Mesangial cell (primary cell): ENCODE results near the gene ZW10. TPM values are rescaled to one million over a fixed set of nuclear protein-coding genes. Genes with fewer than 3 reads are reported as not detected.

Experiments used
- total RNA-seq: library from RNA; depleted of rRNA; stranded (reverse); fragments of >200 nt; gene quantifications from 2 replicates; pipeline ENCODE4 v1.2.3, GENCODE V29; 2015

Gene ZW10, protein sequence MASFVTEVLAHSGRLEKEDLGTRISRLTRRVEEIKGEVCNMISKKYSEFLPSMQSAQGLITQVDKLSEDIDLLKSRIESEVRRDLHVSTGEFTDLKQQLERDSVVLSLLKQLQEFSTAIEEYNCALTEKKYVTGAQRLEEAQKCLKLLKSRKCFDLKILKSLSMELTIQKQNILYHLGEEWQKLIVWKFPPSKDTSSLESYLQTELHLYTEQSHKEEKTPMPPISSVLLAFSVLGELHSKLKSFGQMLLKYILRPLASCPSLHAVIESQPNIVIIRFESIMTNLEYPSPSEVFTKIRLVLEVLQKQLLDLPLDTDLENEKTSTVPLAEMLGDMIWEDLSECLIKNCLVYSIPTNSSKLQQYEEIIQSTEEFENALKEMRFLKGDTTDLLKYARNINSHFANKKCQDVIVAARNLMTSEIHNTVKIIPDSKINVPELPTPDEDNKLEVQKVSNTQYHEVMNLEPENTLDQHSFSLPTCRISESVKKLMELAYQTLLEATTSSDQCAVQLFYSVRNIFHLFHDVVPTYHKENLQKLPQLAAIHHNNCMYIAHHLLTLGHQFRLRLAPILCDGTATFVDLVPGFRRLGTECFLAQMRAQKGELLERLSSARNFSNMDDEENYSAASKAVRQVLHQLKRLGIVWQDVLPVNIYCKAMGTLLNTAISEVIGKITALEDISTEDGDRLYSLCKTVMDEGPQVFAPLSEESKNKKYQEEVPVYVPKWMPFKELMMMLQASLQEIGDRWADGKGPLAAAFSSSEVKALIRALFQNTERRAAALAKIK
- total RNA-seq: 7.9 and 17.4 TPM in 2 replicates

DNA sequence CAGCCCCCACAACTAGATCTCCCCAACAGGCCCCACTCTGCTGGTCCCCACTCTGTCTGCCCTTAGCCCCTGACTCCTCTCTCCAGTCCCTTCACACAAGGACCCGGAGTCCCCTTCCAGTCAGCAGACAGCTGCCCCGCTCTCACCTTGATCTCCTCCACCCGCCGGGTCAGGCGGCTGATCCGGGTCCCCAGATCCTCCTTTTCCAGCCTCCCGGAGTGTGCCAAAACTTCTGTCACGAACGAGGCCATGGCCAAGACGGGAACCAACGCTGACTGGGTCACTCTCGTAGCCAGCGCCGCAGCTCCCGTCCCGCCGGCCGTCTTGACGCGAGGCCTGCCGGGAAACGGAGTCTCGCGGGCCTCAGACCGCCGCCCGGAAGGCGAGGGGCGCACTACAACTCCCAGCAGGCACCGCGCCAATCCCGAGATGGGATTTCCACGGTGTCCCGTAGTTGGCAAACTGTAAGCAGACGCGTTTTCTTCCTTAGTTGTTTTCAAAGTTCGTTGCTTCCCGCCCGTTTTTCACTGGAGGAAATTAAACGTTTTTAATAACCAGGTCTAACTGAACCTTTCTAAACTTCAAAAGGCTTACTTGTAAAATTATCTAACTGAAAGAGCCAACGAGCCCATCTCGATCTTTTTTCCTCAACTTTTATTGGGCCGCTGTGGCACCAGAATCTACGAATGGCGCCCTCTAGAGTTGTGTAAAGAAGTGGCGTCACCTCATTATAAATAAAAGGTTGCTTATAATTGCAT, at the start of gene ZW10:
Gene ZW10, minus strand, starts transcription at position 277 of the 758 bp plus-strand sequence. Its CDS starts 26 bp downstream, at position 251.

DNA sequence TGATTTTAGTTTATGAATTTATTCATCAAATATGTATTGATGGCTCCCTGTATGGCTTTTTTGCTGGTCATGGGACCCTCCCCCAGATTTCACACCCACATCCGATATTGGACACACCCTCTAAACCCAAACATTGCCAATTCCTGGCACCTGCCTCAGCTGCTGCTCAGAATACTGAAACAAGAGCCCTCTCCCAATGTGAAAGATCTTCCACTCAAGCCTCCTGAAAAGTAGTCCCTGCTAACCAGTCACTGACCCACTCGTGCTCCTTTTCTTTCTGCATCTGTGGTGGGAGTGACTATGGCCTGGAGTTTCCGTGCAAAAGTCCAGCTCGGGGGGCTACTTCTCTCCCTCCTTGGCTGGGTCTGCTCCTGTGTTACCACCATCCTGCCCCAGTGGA, 6.0 kb upstream of the ZW10 start, which contains the start of gene CLDN25:
Gene CLDN25, plus strand, starts transcription at position 301 of the 400 bp plus-strand sequence. Its CDS starts 0 bp downstream, at position 301.

DNA sequence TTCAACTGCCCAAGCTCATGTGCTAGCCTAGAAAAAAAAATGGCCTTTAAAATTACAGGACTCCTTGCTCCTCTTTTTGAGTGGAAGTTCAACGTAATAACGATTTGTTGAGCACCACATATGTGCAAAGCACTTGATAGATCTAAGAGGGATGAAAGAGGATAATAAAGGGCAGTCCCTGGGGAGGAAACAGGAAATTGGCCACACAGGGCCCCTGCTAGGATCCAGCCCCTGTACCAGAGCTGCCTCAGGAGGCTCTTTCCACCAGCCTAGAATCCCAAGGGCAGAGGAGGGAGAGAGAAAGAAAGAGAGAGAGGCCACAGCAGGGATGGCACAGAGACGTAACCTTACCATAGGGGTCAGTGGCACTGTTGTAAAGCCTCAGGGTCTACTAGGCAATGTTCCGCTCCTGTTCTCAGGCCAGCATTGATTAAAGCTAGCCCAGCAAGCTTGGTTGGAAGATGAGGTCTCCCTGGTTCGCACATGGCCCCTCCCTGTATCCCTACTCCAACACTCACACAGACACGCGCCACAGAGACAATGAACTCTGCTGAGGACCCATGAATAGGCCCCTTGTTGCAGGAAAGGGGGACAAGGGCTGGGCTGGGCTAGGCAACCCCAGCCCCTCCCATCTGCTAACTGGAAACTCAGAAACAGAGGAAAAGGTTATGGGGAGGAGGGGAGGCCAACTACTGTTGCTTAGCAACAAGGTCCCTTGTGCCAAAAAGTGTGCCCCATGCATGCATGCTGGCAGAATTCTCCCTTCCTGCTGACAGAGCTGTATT, 67.4 kb downstream of the ZW10 start, which contains the start of gene TMPRSS5:
Gene TMPRSS5, minus strand, starts transcription at position 438 of the 785 bp plus-strand sequence. Its CDS starts 84 bp downstream, at position 354.

Other genes with a start within 250 kb of the ZW10 start
- 0.13 and 0.16 TPM in 2 replicates for gene TMPRSS5, start 67.4 kb downstream of the ZW10 start, total RNA-seq
- not detected in 2 replicates for gene CLDN25, start 6.1 kb upstream of the ZW10 start, total RNA-seq
- gene USP28, start 101.9 kb upstream of the ZW10 start, total RNA-seq: 16.7 and 23.1 TPM in 2 replicates
- gene HTR3B, start 131.1 kb upstream of the ZW10 start, total RNA-seq: not detected in 2 replicates
- gene HTR3A, start 201.4 kb upstream of the ZW10 start, total RNA-seq: not detected in 2 replicates